T-helper 2 cell (primary cell): ENCODE data around the gene AMY2B.
"Not testable (repeated sequence)": the region's sequence is repeated elsewhere in the genome, so short reads cannot be mapped to it uniquely, and the experiment has no call there.

Source experiments
- DNase-seq, 5 experiments: peaks; one replicate each; pipeline versions ENCODE4 v3.0.0 to v3.0.0-alpha.2; 2012 to 2022
- total RNA-seq, 2 donors: gene quantifications; one replicate each; lab custom pipeline; 2026; lab: John Stamatoyannopoulos, UW

Gene AMY2B
- 21.8 to 23.7 reads per million in 2 donors for total RNA-seq

GRCh38 chr1:103571289-103571688 lies at the start of gene AMY2B:
TSS of gene AMY2B (plus strand) at chr1:103571589. CDS start at chr1:103571603, 14 bp downstream.
- DNase-seq = not testable (repeated sequence)

- no peak for DNase-seq
Measured at GRCh38 chr1:103523346-103523745, 48.0 kb upstream of the AMY2B start.

GRCh38 chr1:103525114-103525606 lies 46.2 kb upstream of the AMY2B start:
- DNase-seq = peak in 2 of 5 experiments; percentile 16 to 30

- peak; percentile 77 to 89 (median 83) for DNase-seq
Measured at GRCh38 chr1:103525607-103526507, 45.5 kb upstream of the AMY2B start, which contains the start of gene RNPC3. TSS of gene RNPC3 (plus strand) at chr1:103525699. CDS start at chr1:103526071, 372 bp downstream.

- peak in 1 of 5 experiments; percentile 41 for DNase-seq
Measured at GRCh38 chr1:103527331-103527730, 44.1 kb upstream of the AMY2B start.

GRCh38 chr1:103529746-103530145 lies 41.6 kb upstream of the AMY2B start:
- peak in 3 of 5 experiments; percentile 3 to 67 (median 52) for DNase-seq

- DNase-seq = no peak
Measured at GRCh38 chr1:103538226-103538625, 33.2 kb upstream of the AMY2B start.

- no peak for DNase-seq
Measured at GRCh38 chr1:103541431-103541830, 30.0 kb upstream of the AMY2B start.

GRCh38 chr1:103546496-103546895 lies 24.9 kb upstream of the AMY2B start:
- no peak for DNase-seq

GRCh38 chr1:103547840-103548239 lies 23.5 kb upstream of the AMY2B start:
- no peak for DNase-seq

GRCh38 chr1:103560427-103560826 lies 11.0 kb upstream of the AMY2B start:
- DNase-seq = no peak

- not testable (repeated sequence) for DNase-seq
Measured at GRCh38 chr1:103561124-103561523, 10.3 kb upstream of the AMY2B start.

GRCh38 chr1:103561643-103562395 lies 9.6 kb upstream of the AMY2B start:
- DNase-seq = peak in 1 of 5 experiments; percentile 9

GRCh38 chr1:103563056-103563455 lies 8.3 kb upstream of the AMY2B start:
- DNase-seq = no peak

- DNase-seq = no peak
Measured at GRCh38 chr1:103569493-103569892, 1.9 kb upstream of the AMY2B start.

GRCh38 chr1:103576065-103576464 lies 4.7 kb downstream of the AMY2B start:
- no peak for DNase-seq

- DNase-seq = not testable (repeated sequence)
Measured at GRCh38 chr1:103576784-103577183, 5.4 kb downstream of the AMY2B start.

- no peak for DNase-seq
Measured at GRCh38 chr1:103582464-103582863, 11.1 kb downstream of the AMY2B start.

GRCh38 chr1:103583887-103584286 lies 12.5 kb downstream of the AMY2B start:
- DNase-seq = no peak

- no peak for DNase-seq
Measured at GRCh38 chr1:103584537-103584936, 13.1 kb downstream of the AMY2B start.

- DNase-seq = not testable (repeated sequence)
Measured at GRCh38 chr1:103602740-103603139, 31.4 kb downstream of the AMY2B start.

GRCh38 chr1:103616362-103616761 lies 45.0 kb downstream of the AMY2B start:
- no peak for DNase-seq

- not testable (repeated sequence) for DNase-seq
Measured at GRCh38 chr1:103616994-103617477, 45.6 kb downstream of the AMY2B start, which contains the start of gene AMY2A. TSS of gene AMY2A (plus strand) at chr1:103617427. CDS start at chr1:103617441, 14 bp downstream.
